Measurements from ENCODE around the gene BCORL1.

BCORL1 gene

DNA sequence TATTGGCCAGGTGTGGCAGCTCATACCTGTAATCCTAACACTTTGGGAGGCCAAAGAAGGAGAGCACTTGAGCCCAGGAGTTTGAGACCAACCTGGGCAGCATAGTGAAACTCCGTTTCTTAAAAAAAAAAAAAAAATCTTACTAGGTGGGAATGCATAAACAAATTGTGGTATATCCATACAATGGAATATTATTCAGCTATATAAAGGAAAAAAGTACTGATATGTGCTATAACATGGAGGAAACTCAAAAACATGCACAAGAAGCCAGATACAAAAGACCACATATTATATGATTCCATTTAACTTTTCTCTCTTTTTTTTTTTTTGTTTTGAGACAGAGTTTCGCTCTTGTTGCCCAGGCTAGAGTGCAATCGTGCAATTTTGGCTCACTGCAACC lies 13.5 kb upstream of the BCORL1 start:
- no peak for DNase-seq

DNA sequence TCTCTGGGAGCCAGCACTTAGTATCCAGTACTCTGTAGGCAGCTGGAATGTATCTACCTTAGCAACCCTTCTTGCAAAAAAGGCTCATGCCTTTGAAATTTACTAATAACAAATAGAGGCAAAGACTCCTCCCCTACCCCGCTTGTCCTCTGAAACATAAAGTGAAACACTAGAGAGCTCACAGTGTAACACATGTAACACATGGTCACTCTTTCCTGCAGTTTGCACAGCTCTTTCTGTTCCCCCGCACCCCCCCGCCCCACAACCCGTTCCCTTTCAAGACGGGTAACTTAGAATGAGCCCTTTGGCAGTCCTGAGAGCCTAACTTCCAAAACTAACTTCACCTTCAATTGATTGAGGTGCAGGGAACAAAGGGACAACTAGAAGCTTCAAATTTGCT lies 6.0 kb upstream of the BCORL1 start:
- no peak for DNase-seq

DNA sequence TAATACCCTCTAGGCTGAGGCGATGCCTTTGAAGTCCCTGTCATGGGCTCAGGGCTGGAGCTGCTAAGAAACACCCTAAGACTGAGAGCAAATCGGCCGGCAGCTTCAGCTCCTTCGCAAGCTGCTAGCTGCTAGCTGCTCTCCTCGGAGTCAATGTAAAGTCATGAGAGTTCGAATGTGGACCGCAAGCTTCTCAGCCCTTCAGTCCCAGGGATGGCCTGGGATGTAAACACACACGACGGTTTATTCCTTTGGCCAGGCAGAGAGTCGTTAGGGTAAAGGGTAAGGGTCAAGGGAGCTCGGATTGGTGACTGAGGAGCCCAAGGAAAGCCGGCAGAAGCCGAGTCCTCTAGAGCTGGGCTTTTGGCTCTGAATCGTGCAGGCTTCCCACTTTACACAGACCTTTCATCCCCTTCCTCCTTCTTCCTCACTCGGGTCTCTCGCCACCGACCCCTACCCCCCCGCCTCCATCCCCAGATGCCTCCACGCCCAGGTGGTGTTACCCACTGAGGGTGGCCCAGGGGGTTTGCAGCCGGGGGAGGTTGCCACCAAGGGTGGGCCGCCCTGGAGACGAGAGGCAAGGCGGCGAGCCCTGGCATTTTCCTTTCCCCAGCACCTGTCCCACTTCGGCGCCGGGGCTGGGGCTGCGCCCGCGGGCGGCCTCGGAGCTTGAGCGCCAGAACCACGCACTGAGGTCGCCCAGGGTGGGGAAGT lies 3.1 kb upstream of the BCORL1 start:
- DNase-seq = no peak

DNA sequence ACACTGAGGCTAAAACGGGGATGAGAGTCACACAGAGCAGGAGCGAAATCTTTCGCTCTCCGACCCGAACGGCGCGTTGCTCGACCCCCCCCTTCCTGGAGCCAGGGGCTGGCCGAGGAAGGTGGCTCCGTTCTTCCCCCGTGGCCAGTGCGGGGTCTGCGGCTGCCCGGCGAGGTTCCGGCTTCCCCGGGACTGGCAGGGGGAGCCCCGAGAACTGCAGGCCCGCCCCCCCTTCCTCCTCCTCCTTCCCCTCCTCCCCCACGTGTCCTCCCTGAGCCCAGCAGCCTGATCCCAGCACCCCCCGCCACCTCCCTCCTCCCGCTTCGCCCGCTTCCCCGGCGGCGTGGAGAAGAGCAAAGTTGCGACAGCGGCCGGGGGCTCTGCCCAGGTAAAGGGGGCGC lies 2.4 kb upstream of the BCORL1 start:
- DNase-seq = peak; percentile 34

DNA sequence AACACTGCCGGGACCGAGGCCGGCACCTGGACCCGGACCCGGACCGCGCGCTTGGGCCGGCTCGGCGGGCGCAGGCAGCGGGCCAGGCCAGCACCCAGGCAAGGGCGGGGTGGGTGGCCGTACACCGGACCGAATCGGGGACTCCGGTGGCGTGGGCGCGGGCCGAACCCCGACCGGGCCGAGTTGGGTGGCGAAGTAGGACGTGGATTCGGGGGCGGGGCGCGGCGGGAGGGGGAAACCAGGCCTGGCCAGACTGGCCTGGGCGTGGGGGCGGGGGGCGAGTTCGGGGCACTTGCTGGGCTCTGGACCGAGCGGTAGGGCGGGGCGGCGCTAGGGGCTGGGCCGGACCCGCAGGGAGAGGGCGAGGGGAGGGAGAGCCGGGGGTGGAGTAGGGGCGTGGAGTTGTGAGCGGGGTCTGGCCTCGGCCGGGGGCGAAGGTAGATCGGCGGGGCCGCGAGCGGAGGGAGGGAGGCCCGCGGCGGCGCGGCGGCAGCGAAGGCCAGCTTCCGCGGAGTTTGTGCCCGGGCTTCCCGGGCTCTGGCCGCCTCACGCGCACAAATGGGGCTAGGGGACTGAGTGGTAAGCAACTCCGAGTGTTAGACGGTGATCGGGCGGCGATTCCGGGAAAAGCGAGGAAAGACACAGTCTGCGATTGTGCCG lies 1.8 kb upstream of the BCORL1 start:
- peak; percentile 38 for DNase-seq

DNA sequence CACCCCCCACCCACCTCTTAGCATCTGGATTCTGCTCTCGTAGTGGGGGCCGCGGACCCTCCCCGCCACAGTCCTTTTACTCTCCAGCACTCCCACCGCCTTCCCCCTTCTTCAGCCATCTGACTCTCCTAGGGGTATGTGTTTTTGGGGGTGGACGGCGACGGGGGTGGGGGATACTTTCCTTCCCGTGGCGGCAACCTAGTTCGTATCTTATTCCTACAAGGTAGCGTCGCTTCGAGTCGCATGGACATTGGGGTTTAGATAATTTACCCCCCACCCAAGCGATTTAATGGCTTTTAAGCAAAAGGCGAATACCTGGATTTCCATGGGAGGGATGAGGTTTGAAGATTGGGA lies 1.3 kb upstream of the BCORL1 start:
- no peak for DNase-seq

DNA sequence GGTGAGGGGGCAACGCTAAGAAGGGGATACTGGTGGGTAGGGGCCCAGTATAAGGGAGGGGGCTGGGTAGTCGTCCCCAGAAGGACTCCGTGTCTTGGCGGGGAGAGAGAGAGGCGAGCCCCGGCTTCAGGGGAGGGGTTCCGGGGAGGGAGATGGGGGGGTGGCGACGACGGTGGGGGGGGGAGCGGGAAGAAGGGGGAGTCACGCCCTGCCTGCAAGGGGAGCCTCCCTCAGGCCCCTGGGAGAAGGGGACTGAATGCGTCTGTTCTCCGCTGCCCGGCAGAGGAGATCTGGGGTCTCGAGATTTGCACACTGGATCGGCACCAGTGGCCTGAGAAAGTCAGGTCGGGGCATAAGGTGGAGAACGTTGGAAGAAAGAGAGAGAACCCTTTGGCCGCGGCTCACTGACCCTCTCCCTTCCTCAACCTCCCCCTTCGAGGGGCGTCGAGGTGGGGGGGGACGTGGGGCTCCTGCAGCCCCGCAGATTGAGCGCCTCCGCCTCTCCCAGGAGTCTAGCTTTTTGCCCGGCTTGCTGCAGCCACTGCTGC lies 609 bp upstream of the BCORL1 start:
- no peak for DNase-seq

DNA sequence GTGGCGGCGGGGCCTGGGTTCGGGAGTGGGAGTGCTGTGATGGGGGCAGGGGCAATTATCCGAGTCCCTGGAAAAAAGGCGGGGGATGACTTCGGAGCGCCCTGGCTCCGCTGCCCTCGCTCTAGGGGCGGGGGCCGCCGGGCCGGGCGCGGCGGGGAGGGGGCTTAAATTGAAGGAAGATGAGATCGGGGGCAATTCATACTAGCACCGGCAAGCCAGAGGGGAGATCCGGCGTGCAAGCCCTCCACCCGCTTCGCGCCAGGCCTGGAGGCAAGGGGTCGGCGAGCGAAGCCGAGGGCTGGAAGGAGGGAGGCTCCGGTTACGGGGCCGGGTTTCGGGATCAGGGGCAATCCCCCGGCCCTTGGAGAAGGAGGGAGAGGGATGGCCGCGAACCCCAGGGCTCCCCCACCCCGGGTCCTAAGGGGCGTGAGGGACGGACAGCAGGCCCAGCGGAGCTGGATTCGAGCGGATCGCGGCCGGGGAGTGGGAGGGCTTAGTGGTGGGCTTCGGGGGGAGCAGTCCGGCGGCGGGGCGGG lies 1.2 kb downstream of the BCORL1 start:
- DNase-seq = no peak

DNA sequence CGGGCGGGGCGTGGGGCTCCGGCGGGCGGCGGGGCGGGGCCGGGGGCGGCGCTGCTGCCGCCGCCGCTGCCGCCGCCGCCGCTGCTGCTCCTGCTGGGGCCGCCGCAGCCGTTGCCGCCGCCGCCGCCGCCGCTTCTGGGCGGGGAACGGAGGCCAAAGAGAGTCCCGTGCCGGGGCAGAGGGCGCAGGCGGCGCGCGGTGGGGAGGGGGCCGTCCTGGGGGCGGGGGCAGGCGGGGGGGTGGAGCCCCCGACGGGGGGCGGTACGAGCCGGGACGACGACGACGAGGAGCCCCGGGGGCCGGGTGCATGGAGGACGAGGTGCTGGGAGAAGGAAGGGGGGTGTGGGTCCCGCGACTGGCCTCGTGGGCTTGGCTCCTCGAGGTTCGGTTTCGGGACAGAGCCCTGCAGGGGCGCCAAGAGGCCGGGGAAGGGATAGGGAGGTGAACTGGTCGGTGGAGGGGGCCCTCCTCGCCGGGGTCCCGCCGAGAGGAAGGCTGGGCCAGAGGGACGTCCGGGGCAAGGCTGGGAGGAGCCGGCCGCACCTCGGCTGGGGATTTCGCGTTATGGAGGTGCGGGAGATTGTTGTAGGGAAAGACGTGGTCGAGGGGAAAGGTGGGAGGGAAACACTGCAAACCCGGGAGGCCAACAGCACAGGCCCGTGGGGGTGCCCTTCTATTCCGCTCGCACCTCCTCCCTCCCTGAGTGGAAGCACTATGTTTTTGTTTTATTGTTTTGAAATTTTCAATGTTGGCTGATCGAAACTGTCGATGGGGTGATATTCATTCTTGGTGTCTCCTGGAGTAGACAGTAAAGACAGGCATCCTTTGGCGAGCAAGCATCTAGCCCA lies 1.9 kb downstream of the BCORL1 start:
- peak; percentile 35 for DNase-seq

DNA sequence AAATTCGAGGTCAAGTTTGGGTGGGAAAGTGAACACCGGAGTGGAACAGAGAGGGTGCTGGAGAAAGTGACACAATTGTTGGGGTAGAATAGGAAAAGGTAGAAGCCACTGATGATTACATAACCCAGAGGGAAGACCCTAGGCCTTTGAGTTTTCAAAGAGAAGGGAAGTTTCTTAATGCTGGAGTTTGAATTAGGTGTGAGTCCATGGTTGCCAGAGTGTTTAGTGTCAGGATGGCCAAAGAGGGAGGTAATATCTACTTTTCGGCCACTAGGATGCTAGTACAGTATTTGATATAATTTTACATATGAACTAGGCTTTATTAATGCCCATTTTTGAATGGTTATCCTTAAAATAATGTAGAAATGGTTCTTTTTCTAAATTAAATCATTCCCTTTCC lies 5.4 kb downstream of the BCORL1 start:
- no peak for DNase-seq

DNA sequence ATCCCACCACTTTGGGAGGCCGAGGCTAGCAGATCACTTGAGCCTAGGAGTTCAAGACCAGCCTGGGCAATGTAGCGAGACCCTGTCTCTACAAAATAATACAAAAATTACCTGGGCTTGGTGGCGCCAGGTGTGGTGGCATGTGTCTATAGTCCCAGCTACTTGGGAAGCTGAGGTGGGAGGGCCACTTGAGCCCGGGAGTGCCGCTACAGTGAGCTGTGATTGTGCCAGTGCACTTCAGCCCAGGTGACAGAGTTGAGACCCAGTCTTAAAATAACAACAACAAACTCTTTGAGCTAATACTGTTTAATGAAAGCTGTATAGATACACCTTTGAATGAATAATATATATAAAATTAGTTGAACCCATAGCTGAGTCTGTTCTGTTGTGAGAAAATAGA lies 9.7 kb downstream of the BCORL1 start:
- DNase-seq = no peak

DNA sequence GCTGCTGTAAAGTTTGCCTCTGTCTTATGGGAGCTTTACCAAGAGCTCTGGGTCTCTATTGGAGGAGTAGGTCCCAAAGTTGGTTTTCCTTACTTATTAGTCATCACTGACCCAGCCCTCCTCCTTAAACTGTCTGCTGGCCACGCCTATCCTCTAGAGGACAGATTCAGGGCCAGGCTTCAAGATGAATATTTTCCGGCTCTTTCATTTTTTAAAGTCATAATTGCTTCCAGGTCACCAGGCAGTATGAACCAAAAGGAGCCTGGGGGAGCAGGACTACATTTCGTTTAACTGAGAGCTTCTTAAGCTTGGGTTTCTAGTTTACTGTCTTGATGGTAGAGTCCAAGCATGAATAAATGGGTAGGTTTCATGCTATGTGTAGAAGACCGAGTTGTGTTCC lies 13.7 kb downstream of the BCORL1 start:
- no peak for DNase-seq

DNA sequence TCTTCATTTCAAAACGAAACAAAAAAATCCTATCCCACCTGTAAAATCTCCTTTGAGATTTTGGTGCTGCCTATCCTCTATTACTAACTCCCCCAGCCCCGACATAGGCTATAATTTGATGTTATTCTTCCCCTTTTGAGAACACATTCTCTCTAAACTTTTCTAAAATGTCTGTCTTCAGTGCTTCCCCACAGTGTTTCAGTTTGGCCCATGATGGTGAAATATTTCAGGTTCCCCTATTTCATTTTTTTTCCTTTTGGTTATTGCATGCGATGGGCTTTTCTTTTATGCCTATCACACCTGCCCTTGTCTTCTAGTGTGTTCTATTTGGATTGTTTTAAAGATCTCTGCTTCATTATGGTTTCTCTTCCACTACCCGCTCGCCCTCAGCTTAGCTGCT lies 14.7 kb downstream of the BCORL1 start:
- no peak for DNase-seq

DNA sequence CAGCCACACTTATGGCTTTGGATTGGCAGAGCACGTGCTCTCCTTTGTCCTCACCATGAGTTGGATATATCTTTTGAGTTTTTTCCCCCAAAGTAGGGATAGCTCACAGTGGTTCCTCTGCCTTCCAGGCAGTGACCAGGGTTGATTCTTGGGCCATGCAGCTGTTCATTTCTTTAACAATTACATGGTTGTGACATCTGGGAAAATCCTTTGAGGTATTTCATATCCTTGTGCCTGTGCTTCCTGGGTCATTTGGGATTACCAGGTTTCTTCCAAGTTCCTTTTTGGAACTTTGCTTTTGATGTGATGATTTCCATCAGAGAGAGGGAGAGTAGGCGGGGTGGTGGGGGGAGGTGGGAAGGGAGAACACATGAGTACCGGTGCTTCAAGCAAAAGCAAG lies 15.6 kb downstream of the BCORL1 start:
- no peak for DNase-seq

DNA sequence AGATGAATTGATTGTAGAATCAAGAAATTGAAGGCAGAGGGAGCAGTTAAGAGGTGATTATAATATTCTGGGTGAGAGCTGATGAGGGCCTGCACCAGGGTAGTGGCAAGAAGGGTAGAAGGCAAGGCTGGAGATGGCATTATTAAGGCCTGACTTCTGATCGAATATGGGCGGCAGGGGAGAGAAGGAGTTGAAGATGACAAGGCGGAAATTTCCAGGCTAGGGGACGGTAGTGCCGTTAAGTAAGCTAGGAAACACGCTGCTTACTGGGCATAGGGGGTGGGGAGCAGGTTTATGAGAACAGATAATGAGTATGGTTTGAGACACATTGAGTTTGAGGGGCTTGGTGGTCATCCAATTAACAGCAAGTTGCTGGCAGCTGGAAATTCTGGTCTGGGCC lies 19.5 kb downstream of the BCORL1 start:
- no peak for DNase-seq

DNA sequence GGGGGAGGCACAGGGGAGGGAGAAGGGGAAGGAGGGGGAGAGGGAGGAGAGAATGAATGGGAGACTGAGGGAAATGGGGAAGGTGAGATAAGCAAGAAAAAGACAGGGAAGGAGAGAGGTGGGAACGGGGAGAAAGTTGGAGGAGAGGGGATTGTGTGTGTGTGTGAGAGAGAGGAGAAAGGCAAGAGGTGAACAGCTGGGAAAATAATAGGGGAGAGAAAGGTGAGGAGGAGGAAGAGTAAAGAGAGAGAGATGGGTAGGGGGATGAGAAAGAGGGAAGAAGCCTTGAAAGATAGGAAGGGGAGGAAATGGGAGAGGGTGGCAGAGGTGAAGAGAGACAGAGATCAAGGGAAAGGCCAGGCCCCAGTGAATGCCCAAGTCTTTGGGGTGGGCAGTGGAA lies 20.1 kb downstream of the BCORL1 start:
- no peak for DNase-seq

DNA sequence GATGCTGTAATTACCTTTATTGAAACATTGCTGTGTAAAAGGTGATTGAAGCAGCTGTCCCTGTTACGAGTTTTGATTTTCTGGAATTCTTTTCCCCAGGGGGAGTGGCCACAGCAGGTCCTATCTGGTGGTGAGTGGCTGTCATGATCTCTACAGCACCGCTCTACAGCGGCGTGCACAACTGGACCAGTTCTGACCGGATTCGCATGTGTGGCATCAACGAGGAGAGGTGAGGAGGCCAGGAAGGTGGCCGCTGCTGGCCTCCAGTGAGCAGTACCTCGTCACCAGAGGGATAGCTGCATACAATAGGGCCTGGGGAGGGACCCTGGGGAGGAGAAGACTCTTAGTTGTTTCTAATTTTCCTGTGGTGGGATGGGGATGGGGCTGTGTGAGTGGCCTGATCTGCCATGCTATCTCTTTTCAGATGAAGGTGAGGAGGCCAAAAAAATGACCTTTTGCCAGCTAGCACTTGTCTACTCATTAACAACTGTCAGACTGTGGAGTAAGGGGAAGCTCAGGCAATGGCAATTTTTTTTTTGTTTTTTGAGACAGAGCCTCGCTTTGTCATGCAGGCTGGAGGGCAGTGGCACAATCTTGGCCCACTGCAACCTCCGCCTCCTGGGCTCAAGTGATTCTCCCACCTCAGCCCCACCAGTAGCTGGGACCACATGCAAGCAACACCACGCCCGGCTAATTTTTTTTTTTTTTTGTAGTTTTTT lies 22.8 kb downstream of the BCORL1 start:
- DNase-seq = no peak

DNA sequence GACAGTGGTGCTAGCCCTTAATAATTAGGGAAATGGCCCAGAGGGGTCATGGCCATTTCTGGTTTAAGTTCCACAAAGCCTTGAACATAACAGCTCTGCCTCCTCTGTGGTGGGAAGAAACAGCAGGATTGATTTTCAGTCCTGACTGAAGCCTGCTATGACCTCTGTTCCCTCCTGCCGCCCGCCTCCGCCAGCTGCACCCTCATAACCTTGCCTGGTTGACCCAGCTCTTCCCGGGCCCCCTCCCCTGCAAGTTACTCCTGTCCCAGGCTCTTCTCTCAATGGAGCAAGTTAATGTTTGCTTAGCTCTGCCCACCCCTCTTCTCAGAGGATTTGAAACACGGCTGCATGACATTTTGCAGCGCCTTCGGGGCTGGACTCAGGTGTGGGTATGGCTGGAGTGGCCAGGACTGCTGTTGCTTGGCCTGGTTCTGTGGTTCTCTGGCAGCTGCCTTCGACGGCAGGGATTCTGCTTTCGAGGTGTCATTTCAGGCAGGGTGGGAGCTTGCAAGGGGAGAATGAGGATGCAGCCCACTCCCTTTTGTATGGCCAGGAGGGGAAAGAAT lies 27.3 kb downstream of the BCORL1 start:
- no peak for DNase-seq

DNA sequence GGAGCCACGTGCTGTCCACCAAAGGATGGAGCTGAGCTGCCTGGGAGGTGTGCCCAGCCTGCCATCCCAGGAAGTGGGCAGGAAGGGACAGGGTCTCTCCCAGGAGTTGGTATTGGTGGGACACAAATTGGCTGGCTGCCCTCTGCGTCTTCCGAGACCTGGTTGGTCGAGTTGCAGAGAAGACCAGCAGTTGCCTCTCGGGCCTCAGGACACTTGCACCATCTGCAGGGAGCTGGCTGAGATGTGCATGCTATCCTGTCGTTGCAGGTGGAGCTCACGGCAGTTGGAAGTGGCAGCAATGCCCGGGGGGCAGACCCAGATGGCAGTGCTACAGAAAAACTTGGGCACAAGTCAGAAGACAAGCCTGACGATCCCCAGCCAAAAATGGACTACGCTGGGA lies 30.2 kb downstream of the BCORL1 start:
- DNase-seq = no peak

DNA sequence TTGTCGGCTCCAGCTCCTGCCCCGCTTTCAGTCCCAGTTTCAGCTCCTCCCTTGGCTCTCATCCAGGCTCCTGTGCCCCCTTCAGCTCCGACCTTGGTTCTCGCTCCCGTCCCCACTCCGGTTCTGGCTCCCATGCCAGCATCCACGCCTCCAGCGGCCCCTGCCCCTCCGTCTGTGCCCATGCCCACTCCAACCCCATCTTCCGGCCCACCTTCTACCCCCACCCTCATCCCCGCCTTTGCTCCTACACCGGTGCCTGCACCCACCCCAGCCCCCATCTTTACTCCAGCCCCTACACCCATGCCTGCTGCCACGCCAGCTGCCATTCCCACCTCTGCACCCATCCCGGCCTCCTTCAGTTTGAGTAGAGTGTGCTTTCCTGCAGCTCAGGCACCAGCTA lies 31.2 kb downstream of the BCORL1 start:
- no peak for DNase-seq

DNA sequence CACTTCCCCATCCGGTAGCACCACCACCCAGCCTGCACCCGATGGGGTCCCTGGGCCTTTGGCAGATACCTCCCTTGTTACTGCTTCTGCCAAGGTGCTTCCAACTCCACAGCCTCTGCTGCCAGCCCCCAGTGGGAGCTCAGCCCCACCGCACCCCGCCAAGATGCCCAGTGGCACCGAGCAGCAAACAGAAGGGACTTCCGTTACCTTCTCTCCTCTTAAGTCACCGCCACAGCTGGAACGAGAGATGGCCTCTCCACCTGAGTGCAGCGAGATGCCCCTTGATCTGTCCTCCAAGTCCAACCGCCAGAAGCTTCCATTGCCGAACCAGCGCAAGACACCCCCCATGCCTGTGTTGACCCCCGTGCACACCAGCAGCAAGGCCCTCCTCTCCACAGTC lies 31.9 kb downstream of the BCORL1 start:
- DNase-seq = no peak

DNA sequence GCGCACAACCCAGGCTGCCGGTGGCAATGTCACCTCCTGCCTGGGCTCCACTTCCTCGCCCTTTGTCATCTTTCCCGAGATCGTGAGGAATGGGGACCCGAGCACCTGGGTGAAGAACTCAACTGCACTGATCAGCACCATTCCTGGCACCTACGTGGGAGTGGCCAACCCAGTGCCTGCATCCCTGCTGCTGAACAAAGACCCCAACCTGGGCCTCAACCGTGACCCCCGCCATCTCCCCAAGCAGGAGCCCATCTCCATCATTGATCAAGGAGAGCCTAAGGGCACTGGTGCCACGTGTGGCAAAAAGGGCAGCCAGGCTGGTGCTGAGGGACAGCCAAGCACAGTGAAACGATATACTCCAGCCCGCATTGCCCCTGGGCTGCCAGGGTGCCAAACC lies 32.3 kb downstream of the BCORL1 start:
- no peak for DNase-seq

DNA sequence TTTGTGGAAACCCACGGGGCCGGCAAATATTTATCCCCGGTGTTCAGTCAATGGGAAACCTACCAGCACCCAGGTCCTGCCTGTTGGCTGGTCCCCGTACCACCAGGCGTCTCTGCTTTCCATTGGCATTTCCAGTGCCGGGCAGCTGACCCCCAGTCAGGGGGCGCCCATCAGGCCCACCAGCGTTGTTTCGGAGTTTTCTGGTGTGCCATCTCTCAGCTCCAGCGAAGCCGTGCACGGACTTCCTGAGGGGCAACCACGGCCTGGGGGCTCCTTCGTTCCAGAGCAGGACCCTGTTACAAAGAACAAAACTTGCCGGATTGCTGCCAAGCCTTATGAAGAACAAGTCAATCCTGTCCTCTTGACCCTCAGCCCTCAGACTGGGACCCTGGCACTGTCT lies 32.7 kb downstream of the BCORL1 start:
- DNase-seq = no peak

All from activated CD4-positive, CD25-positive, alpha-beta regulatory T cell treated with anti-CD3 and anti-CD28 coated beads, Interleukin-2, amount 50 U/mL, for 72 hours (primary cell).